ENCODE data around the gene TSPAN9. TPM values are rescaled to one million over a fixed set of nuclear protein-coding genes. Genes with fewer than 3 reads are reported as not detected.

Gene TSPAN9
- total RNA-seq, 2 experiments from 2014 or later = 0.07 TPM; not detected in 1

DNA sequence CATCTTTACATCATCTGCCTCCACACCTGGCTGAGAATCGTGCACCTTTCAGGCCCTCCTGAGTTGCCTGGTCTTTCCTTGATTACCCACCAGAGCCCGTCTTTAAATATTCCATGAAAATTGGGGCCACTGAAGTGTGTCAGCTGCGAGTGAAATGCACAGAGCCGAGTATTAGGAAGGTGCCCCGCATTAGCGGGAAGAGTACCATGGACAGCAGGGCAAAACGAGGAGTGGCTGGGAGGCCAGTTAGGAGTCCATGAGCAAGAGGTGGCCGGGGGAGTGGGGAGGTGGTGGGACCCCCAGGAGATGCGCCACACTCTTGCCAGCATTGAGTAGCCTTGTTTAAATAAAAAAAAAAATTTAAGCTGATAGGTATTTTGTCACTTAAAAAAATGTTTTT, 99.6 kb downstream of the TSPAN9 start:
- peaks cover 5% of the 10 kb centered on the region for H3K27me3 Mint-ChIP-seq
- no peak overlapping the region for H3K27ac Mint-ChIP-seq
- no peak for DNase-seq
- ChIA-PET POLR2A (no interaction called here), CTCF (no interaction called here)
- no peaks in the 10 kb centered on the region for H3K9me3 Mint-ChIP-seq
- no peaks in the 10 kb centered on the region for H3K4me1 Mint-ChIP-seq (ENCODE audit: low read depth)
- no peak for TF ChIP-seq CTCF (IDR thresholded peaks at IDR 0.05)
- no peak overlapping the region for H3K4me3 Mint-ChIP-seq
- intact Hi-C loops (cut with micrococcal nuclease) = no loop called here
- H3K36me3 Mint-ChIP-seq (ENCODE audit: low read depth) = no peaks in the 10 kb centered on the region
- no peak for ATAC-seq

- intact Hi-C loops (cut with micrococcal nuclease) = no loop called here
- Mint-ChIP-seq H3K27ac (no peak overlapping the region), H3K4me1 (ENCODE audit: low read depth) (no peaks in the 10 kb centered on the region), H3K36me3 (ENCODE audit: low read depth) (no peaks in the 10 kb centered on the region), H3K9me3 (no peaks in the 10 kb centered on the region), H3K4me3 (no peak overlapping the region), H3K27me3 (peaks cover 5% of the 10 kb centered on the region)
- no peak for ATAC-seq
- ChIA-PET POLR2A (interaction anchor here (0.9 kb wide), 1 partner anchor 24 kb away, joined by 3 read pairs; no protein-coding TSS in a partner anchor), CTCF (no interaction called here)
- DNase-seq = no peak
- TF ChIP-seq CTCF (IDR thresholded peaks at IDR 0.05) = no peak
Measured at GRCh38 chr12:3177778-3178425, 100.7 kb downstream of the TSPAN9 start.

GRCh38 chr12:3178671-3179313, 101.6 kb downstream of the TSPAN9 start:
- H3K4me1 Mint-ChIP-seq (ENCODE audit: low read depth) = no peaks in the 10 kb centered on the region
- POLR2A ChIA-PET = interaction anchor here (0.9 kb wide), 1 partner anchor 25 kb away, joined by 3 read pairs; no protein-coding TSS in a partner anchor
- CTCF ChIA-PET = no interaction called here
- intact Hi-C loops (cut with micrococcal nuclease) = no loop called here
- no peaks in the 10 kb centered on the region for H3K36me3 Mint-ChIP-seq (ENCODE audit: low read depth)
- ATAC-seq = no peak
- no peaks in the 10 kb centered on the region for H3K9me3 Mint-ChIP-seq
- H3K27ac Mint-ChIP-seq = no peak overlapping the region
- H3K27me3 Mint-ChIP-seq = peaks cover 6% of the 10 kb centered on the region
- TF ChIP-seq CTCF (IDR thresholded peaks at IDR 0.05) = no peak
- no peak for DNase-seq
- H3K4me3 Mint-ChIP-seq = no peak overlapping the region

- Mint-ChIP-seq H3K27ac (no peak overlapping the region), H3K4me1 (ENCODE audit: low read depth) (no peaks in the 10 kb centered on the region), H3K36me3 (ENCODE audit: low read depth) (no peaks in the 10 kb centered on the region), H3K4me3 (no peak overlapping the region), H3K9me3 (no peaks in the 10 kb centered on the region), H3K27me3 (peaks cover 8% of the 10 kb centered on the region)
- intact Hi-C loops (cut with micrococcal nuclease) = no loop called here
- DNase-seq = no peak
- CTCF ChIA-PET = interaction anchor here (1.1 kb wide), 1 partner anchor 106 kb away, joined by 3 read pairs; no protein-coding TSS in a partner anchor
- POLR2A ChIA-PET = no interaction called here
- no peak for ATAC-seq
- no peak for TF ChIP-seq CTCF (IDR thresholded peaks at IDR 0.05)
Measured at GRCh38 chr12:3179731-3180130, 102.6 kb downstream of the TSPAN9 start.

DNA sequence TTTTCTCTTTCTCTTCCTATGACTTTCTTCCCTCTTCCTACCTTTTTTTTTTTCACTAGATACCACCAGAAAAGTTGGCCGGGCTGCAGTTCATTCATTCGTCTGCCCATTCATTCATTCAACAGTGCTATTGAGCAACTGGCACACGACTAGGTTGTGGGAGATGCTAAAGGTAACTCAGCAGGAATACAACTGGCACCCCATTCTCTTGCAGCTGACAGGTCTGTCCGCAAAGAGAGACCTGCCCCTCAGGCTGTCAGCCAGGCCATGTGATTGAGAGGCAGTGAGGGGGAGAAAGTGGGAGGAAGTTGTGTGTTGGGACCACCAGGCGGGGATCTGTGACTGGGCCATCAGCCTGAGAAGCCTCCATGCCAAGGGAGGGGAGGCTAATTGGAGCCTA, 105.2 kb downstream of the TSPAN9 start:
- Mint-ChIP-seq H3K27ac (no peak overlapping the region), H3K9me3 (no peaks in the 10 kb centered on the region), H3K27me3 (peaks cover 8% of the 10 kb centered on the region), H3K4me3 (no peak overlapping the region), H3K36me3 (ENCODE audit: low read depth) (no peaks in the 10 kb centered on the region), H3K4me1 (ENCODE audit: low read depth) (peaks cover 9% of the 10 kb centered on the region)
- ATAC-seq = no peak
- POLR2A ChIA-PET = no interaction called here
- DNase-seq = no peak
- intact Hi-C loops (cut with micrococcal nuclease) = no loop called here
- no peak for TF ChIP-seq CTCF (IDR thresholded peaks at IDR 0.05)
- CTCF ChIA-PET = no interaction called here
